Kidney capillary endothelial cell (primary cell): ENCODE results near the gene MAPK8.

Experiments
- DNase-seq: peaks from one replicate; pipeline ENCODE4 v3.0.0-alpha.2; 2018; ENCODE audit warnings: low spot score

The MAPK8 gene

GRCh38 chr10:48292616-48293015, 13.9 kb upstream of the MAPK8 start:
- no peak for DNase-seq

- no peak for DNase-seq
These were observed 12.0 kb upstream of the MAPK8 start for GRCh38 chr10:48294431-48294830.

GRCh38 chr10:48296576-48297098, 9.8 kb upstream of the MAPK8 start:
- DNase-seq = no peak

GRCh38 chr10:48299066-48299465, 7.4 kb upstream of the MAPK8 start:
- DNase-seq = no peak

- DNase-seq = no peak
These were observed 6.8 kb upstream of the MAPK8 start for GRCh38 chr10:48299692-48300091.

GRCh38 chr10:48300556-48300955, 5.9 kb upstream of the MAPK8 start:
- DNase-seq = no peak

GRCh38 chr10:48302515-48303476, 3.7 kb upstream of the MAPK8 start:
- no peak for DNase-seq

GRCh38 chr10:48305905-48306264, 592 bp upstream of the MAPK8 start:
- no peak for DNase-seq

- peak; percentile 29 for DNase-seq
These were observed 613 bp downstream of the MAPK8 start for GRCh38 chr10:48306870-48307710.

- peak; percentile 10 for DNase-seq
These were observed 1.2 kb downstream of the MAPK8 start for GRCh38 chr10:48307711-48308018.

GRCh38 chr10:48309711-48310226, 3.3 kb downstream of the MAPK8 start:
- DNase-seq = peak; percentile 64

GRCh38 chr10:48314107-48314506, 7.6 kb downstream of the MAPK8 start:
- no peak for DNase-seq

- DNase-seq = no peak
These were observed 9.8 kb downstream of the MAPK8 start for GRCh38 chr10:48316236-48316635.

- no peak for DNase-seq
These were observed 11.0 kb downstream of the MAPK8 start for GRCh38 chr10:48317321-48317990.

GRCh38 chr10:48322017-48322416, 15.5 kb downstream of the MAPK8 start:
- no peak for DNase-seq

GRCh38 chr10:48324580-48324979, 18.1 kb downstream of the MAPK8 start:
- DNase-seq = no peak

- DNase-seq = no peak
These were observed 23.8 kb downstream of the MAPK8 start for GRCh38 chr10:48330269-48330668.

- DNase-seq = no peak
These were observed 25.0 kb downstream of the MAPK8 start for GRCh38 chr10:48331436-48331835.

GRCh38 chr10:48332166-48332870, 25.8 kb downstream of the MAPK8 start:
- DNase-seq = no peak

GRCh38 chr10:48332871-48333216, 26.4 kb downstream of the MAPK8 start:
- DNase-seq = no peak

GRCh38 chr10:48333856-48334255, 27.4 kb downstream of the MAPK8 start:
- DNase-seq = no peak

GRCh38 chr10:48335788-48336187, 29.3 kb downstream of the MAPK8 start:
- DNase-seq = no peak
